Measurements from ENCODE around the gene CENPF. TPM values are rescaled to one million over a fixed set of nuclear protein-coding genes. Genes with fewer than 3 reads are reported as not detected.

Gene CENPF
- total and polyA plus RNA-seq, 2 of the 13 experiments (the other 11 are each of a cell fraction or from before 2014, with no cell fraction given) = 14.7 to 84.9 TPM

GRCh38 chr1:214602764-214603657, at the start of gene CENPF (continued):
- peak; percentile 91 for TF ChIP-seq MYPOP (CRISPR knock-in tag; IDR thresholded peaks at IDR 0.05)
- 0 out of 2 replicates have a peak, but pooled peaks have one; percentile 19 for TF ChIP-seq NRL (CRISPR knock-in tag; IDR thresholded peaks at IDR 0.05; ENCODE audit: borderline replicate concordance)
- TF ChIP-seq ZBTB40 (IDR thresholded peaks at IDR 0.05) = no peak
- no peak; the same call in 1 of the 2 replicates for TF ChIP-seq ZBTB40 (CRISPR knock-in tag; IDR thresholded peaks at IDR 0.05)
- no peak for TF ChIP-seq ZNF232 (CRISPR knock-in tag; IDR thresholded peaks at IDR 0.05; ENCODE audit: borderline replicate concordance)
- 0 out of 2 replicates have a peak, but pooled peaks have one; percentile 67 for TF ChIP-seq THAP8 (CRISPR knock-in tag; IDR thresholded peaks at IDR 0.05; ENCODE audit: borderline replicate concordance)
- TF ChIP-seq NR2C2 (CRISPR knock-in tag; IDR thresholded peaks at IDR 0.05; ENCODE audit: borderline replicate concordance) = 0 out of 2 replicates have a peak, but pooled peaks have one; percentile 16
- TF ChIP-seq AKAP8 (CRISPR knock-in tag; IDR thresholded peaks at IDR 0.05) = no peak
- peak; percentile 98 for TF ChIP-seq HNRNPLL (IDR thresholded peaks at IDR 0.05; ENCODE audit: low read depth, low read length, poor library complexity, severe bottlenecking)
- TF ChIP-seq ZBTB44 (CRISPR knock-in tag; IDR thresholded peaks at IDR 0.05) = no peak
- peak; percentile 41 for TF ChIP-seq ZNF740 (CRISPR knock-in tag; IDR thresholded peaks at IDR 0.05)
- TF ChIP-seq SPEN (CRISPR knock-in tag; IDR thresholded peaks at IDR 0.05; ENCODE audit: low read depth) = peak; percentile 41; the same call in 1 of the 2 replicates
- TF ChIP-seq ZNF501 (CRISPR knock-in tag; IDR thresholded peaks at IDR 0.05) = peak; percentile 77; the same call in 1 of the 2 replicates
- TF ChIP-seq U2AF1 (optimal IDR thresholded peaks at IDR 0.05; ENCODE audit: low read depth, low read length) = no peak
- TF ChIP-seq ATF1 (CRISPR knock-in tag; IDR thresholded peaks at IDR 0.05) = peak; percentile 66
